SK-N-SH (cell line): Measurements from ENCODE around the gene CST6. TPM values are rescaled to one million over a fixed set of nuclear protein-coding genes. Genes with fewer than 3 reads are reported as not detected.

Experiments used
- CHD2 ChIP-seq: fragments of 150-350 bp; IDR thresholded peaks from 2 replicates; pipeline ENCODE4 v1.6.1; 2018; ENCODE audit warnings: low read length; ENCODE audit not compliant: partially characterized antibody
- ELF1 ChIP-seq: IDR thresholded peaks from 2 replicates; pipeline ENCODE4 v1.4.0; 2012
- EP300 ChIP-seq, 2 experiments: IDR thresholded peaks; 2 replicates each; pipeline versions ENCODE4 v1.4.0 to v1.6.1; 2012; ENCODE audit warnings: borderline replicate concordance in 1 of 2, low read depth in 1 of 2, low read length in 1 of 2
- FOXM1 ChIP-seq: IDR thresholded peaks from 2 replicates; pipeline ENCODE4 v1.4.0; 2012; ENCODE audit warnings: low read depth, mild to moderate bottlenecking
- GABPA ChIP-seq: IDR thresholded peaks from 2 replicates; pipeline ENCODE4 v1.4.0; 2012; ENCODE audit warnings: low read depth, mild to moderate bottlenecking
- JUND ChIP-seq: IDR thresholded peaks from 2 replicates; pipeline ENCODE4 v1.4.0; 2012
- RAD21 ChIP-seq: IDR thresholded peaks from 2 replicates; pipeline ENCODE4 v1.6.1; 2012; ENCODE audit warnings: mild to moderate bottlenecking, low read length
- RCOR1 ChIP-seq: fragments of 150-350 bp; IDR thresholded peaks from 2 replicates; pipeline ENCODE4 v1.6.1; 2017; ENCODE audit warnings: antibody characterized with exemption, low read length
- RFX5 ChIP-seq: IDR thresholded peaks from 2 replicates; pipeline ENCODE4 v1.6.1; 2012; ENCODE audit warnings: mild to moderate bottlenecking, improper control_type of control experiment, low read length
- RXRA ChIP-seq: IDR thresholded peaks from 2 replicates; pipeline ENCODE4 v1.4.0; 2012; ENCODE audit warnings: low read depth, mild to moderate bottlenecking, borderline replicate concordance
- TAF1 ChIP-seq: IDR thresholded peaks from 2 replicates; pipeline ENCODE4 v1.6.1; 2012; ENCODE audit warnings: low read depth, mild to moderate bottlenecking, low read length, moderate library complexity, borderline replicate concordance
- TEAD4 ChIP-seq: IDR thresholded peaks from 2 replicates; pipeline ENCODE4 v1.4.0; 2012; ENCODE audit warnings: mild to moderate bottlenecking, borderline replicate concordance; ENCODE audit not compliant: insufficient read depth
- YY1 ChIP-seq: IDR thresholded peaks from 2 replicates; pipeline ENCODE4 v1.4.0; 2012; ENCODE audit warnings: low read depth, mild to moderate bottlenecking
- polyA plus RNA-seq, 3 experiments: library from polyadenylated mRNA; depleted of rRNA; stranded (reverse); fragments of >200 nt; gene quantifications; 2 replicates each; pipeline ENCODE4 v1.2.3, GENCODE V29; 2012
- TF ChIP-seq, protein P1 (sequence below): IDR thresholded peaks from 2 replicates; pipeline ENCODE4 v1.6.1; 2012; ENCODE audit warnings: mild to moderate bottlenecking, low read depth, low read length, moderate library complexity
- TF ChIP-seq, protein P2 (sequence below): fragments of 200-600 bp; sonication (generic); IDR thresholded peaks from 2 replicates; pipeline ENCODE4 v1.6.1; 2017; ENCODE audit warnings: antibody characterized with exemption, mild to moderate bottlenecking, moderate library complexity
- TF ChIP-seq, protein P3 (sequence below): fragments of 150-350 bp; IDR thresholded peaks from 2 replicates; pipeline ENCODE4 v1.6.1; 2017; ENCODE audit warnings: antibody characterized with exemption, low read length, low read depth, borderline replicate concordance
- TF ChIP-seq, protein P4 (sequence below): IDR thresholded peaks from 2 replicates; pipeline ENCODE4; 2012

CST6 gene
- polyA plus RNA-seq, 1 of the 3 experiments (the other 2 are of a cell fraction): 0.90 TPM

DNA sequence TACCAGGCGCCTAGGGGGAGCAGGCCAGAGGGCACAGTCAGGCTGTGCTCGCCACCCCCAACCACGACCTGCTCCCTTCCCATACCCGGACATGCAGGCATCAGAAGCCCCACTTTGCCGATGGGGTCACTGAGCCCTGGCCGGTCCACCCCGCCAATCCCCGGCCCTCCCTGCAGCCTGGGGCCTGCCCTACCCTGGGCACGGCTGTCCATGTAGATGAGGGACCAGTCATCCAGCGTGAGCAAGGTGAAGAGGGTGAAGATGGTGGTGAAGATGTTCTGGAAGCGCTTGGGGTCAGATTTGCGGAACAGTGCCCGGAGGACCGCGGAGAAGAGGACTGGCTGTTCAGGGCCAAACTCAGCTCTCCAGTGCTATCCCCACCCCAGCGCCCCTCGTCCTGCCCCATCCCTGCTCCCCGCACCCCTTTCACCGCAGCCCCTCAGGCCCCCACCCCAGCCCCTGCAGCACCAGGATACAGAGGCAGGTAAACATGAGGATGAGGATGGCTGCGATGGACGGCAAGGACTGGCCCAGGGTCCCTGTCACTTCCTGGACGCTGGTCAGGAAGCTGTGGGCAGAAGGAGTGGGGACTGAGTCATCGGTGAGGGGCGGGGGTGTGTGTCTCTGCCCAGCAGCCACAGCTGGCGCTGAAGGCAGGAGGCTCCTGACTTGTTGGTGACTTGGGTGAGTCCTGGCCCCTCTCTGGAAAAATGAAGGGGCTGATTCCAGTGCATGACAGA lies 9.0 kb downstream of the CST6 start (continued):
- TF ChIP-seq, protein P1, sequence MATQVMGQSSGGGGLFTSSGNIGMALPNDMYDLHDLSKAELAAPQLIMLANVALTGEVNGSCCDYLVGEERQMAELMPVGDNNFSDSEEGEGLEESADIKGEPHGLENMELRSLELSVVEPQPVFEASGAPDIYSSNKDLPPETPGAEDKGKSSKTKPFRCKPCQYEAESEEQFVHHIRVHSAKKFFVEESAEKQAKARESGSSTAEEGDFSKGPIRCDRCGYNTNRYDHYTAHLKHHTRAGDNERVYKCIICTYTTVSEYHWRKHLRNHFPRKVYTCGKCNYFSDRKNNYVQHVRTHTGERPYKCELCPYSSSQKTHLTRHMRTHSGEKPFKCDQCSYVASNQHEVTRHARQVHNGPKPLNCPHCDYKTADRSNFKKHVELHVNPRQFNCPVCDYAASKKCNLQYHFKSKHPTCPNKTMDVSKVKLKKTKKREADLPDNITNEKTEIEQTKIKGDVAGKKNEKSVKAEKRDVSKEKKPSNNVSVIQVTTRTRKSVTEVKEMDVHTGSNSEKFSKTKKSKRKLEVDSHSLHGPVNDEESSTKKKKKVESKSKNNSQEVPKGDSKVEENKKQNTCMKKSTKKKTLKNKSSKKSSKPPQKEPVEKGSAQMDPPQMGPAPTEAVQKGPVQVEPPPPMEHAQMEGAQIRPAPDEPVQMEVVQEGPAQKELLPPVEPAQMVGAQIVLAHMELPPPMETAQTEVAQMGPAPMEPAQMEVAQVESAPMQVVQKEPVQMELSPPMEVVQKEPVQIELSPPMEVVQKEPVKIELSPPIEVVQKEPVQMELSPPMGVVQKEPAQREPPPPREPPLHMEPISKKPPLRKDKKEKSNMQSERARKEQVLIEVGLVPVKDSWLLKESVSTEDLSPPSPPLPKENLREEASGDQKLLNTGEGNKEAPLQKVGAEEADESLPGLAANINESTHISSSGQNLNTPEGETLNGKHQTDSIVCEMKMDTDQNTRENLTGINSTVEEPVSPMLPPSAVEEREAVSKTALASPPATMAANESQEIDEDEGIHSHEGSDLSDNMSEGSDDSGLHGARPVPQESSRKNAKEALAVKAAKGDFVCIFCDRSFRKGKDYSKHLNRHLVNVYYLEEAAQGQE: no peak
- TF ChIP-seq, protein P2, sequence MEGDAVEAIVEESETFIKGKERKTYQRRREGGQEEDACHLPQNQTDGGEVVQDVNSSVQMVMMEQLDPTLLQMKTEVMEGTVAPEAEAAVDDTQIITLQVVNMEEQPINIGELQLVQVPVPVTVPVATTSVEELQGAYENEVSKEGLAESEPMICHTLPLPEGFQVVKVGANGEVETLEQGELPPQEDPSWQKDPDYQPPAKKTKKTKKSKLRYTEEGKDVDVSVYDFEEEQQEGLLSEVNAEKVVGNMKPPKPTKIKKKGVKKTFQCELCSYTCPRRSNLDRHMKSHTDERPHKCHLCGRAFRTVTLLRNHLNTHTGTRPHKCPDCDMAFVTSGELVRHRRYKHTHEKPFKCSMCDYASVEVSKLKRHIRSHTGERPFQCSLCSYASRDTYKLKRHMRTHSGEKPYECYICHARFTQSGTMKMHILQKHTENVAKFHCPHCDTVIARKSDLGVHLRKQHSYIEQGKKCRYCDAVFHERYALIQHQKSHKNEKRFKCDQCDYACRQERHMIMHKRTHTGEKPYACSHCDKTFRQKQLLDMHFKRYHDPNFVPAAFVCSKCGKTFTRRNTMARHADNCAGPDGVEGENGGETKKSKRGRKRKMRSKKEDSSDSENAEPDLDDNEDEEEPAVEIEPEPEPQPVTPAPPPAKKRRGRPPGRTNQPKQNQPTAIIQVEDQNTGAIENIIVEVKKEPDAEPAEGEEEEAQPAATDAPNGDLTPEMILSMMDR: no peak
- TF ChIP-seq JUND (peak; percentile 78; the same call in 1 of the 2 replicates), TAF1 (no peak), ELF1 (peak; percentile 71), FOXM1 (no peak), RXRA (no peak), CHD2 (no peak), RFX5 (no peak), RCOR1 (no peak), YY1 (no peak), TEAD4 (no peak), GABPA (no peak), EP300 (IDR thresholded peaks at IDR 0.05; ENCODE audit: borderline replicate concordance in 1 of 2, low read depth in 1 of 2, low read length in 1 of 2) (no peak; a peak in 1 of 4 replicates), RAD21 (no peak)
- TF ChIP-seq, protein P3, sequence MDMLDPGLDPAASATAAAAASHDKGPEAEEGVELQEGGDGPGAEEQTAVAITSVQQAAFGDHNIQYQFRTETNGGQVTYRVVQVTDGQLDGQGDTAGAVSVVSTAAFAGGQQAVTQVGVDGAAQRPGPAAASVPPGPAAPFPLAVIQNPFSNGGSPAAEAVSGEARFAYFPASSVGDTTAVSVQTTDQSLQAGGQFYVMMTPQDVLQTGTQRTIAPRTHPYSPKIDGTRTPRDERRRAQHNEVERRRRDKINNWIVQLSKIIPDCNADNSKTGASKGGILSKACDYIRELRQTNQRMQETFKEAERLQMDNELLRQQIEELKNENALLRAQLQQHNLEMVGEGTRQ: no peak
- TF ChIP-seq, protein P4, sequence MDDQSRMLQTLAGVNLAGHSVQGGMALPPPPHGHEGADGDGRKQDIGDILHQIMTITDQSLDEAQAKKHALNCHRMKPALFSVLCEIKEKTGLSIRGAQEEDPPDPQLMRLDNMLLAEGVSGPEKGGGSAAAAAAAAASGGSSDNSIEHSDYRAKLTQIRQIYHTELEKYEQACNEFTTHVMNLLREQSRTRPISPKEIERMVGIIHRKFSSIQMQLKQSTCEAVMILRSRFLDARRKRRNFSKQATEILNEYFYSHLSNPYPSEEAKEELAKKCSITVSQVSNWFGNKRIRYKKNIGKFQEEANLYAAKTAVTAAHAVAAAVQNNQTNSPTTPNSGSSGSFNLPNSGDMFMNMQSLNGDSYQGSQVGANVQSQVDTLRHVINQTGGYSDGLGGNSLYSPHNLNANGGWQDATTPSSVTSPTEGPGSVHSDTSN: peak; percentile 36; the same call in 1 of the 2 replicates
- TF ChIP-seq, all 33 proteins: peak for 9
